ENCODE results near the gene EIF2AK2.

DNA sequence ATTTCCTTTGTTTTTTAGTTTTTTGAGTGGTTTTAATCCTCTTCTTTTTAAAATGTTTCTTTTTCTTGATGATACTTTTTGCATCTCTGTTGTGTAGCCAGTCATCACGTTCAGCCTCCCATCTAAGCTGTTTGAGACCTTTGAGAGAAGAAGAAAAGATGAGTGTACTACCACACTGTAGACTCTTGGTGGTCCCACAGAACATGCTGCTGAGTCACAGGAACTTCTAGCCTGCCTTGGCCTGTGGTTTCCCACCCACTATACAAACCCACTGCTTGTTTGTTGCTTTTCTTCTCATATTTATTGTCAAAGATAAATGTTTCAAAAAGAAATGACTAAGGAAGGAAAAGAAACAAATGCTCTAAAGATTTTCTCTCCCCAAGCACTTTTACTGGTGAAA lies 45.0 kb upstream of the EIF2AK2 start:
- TF ChIP-seq POLR2A (IDR thresholded peaks at IDR 0.05) (no peak), CTCF (IDR thresholded peaks at IDR 0.05) (no peak)
